ENCODE data around the gene CDC26.
A peak's percentile ranks its signal among the peaks of the same experiment; 100 is the strongest.
"Not testable (repeated sequence)": the region's sequence is repeated elsewhere in the genome, so short reads cannot be mapped to it uniquely, and the experiment has no call there.

The CDC26 gene

GRCh38 chr9:113290052-113290607, 14.8 kb upstream of the CDC26 start:
- no peak for DNase-seq

- DNase-seq: no peak
These were observed 13.7 kb upstream of the CDC26 start for GRCh38 chr9:113289091-113289490.

GRCh38 chr9:113281356-113281755, 6.0 kb upstream of the CDC26 start:
- DNase-seq: no peak

- DNase-seq: no peak
These were observed 3.5 kb upstream of the CDC26 start for GRCh38 chr9:113278840-113279239.

GRCh38 chr9:113274474-113275156, 757 bp downstream of the CDC26 start:
- DNase-seq: peak; percentile 91

GRCh38 chr9:113269871-113270270, 5.5 kb downstream of the CDC26 start:
- DNase-seq: no peak

- DNase-seq: no peak
These were observed 6.0 kb downstream of the CDC26 start for GRCh38 chr9:113269355-113269754.

- no peak for DNase-seq
These were observed 7.3 kb downstream of the CDC26 start for GRCh38 chr9:113267911-113268566.

- no peak for DNase-seq
These were observed 9.2 kb downstream of the CDC26 start for GRCh38 chr9:113266174-113266573.

- no peak for DNase-seq
These were observed 13.3 kb downstream of the CDC26 start for GRCh38 chr9:113261917-113262671.

GRCh38 chr9:113258282-113258681, 17.1 kb downstream of the CDC26 start:
- DNase-seq: no peak

GRCh38 chr9:113257863-113258262, 17.5 kb downstream of the CDC26 start:
- no peak for DNase-seq

- DNase-seq: no peak
These were observed 19.9 kb downstream of the CDC26 start for GRCh38 chr9:113255438-113255837.

- no peak for DNase-seq
These were observed 20.4 kb downstream of the CDC26 start for GRCh38 chr9:113254991-113255390.

- no peak for DNase-seq
These were observed 24.6 kb downstream of the CDC26 start for GRCh38 chr9:113250807-113251206.

GRCh38 chr9:113249661-113250060, 25.7 kb downstream of the CDC26 start:
- DNase-seq: not testable (repeated sequence)

- DNase-seq: no peak
These were observed 27.7 kb downstream of the CDC26 start for GRCh38 chr9:113247640-113248039.

GRCh38 chr9:113246928-113247327, 28.4 kb downstream of the CDC26 start:
- DNase-seq: no peak

GRCh38 chr9:113245894-113246293, 29.5 kb downstream of the CDC26 start:
- DNase-seq: no peak

- no peak for DNase-seq
These were observed 30.8 kb downstream of the CDC26 start for GRCh38 chr9:113244556-113244955.

GRCh38 chr9:113241161-113241560, 34.2 kb downstream of the CDC26 start:
- peak; percentile 20 for DNase-seq

- DNase-seq: no peak
These were observed 36.5 kb downstream of the CDC26 start for GRCh38 chr9:113238859-113239232.

GRCh38 chr9:113238202-113238858, 37.0 kb downstream of the CDC26 start:
- no peak for DNase-seq

Measured in eye (tissue), 1 donor.